Natural killer cell (primary cell): Measurements from ENCODE around the gene GCKR. TPM values are rescaled to one million over a fixed set of nuclear protein-coding genes. Genes with fewer than 3 reads are reported as not detected.

Experiments used
- ATAC-seq, 3 donors: fragments of 150-1000 bp in 2 of 3; fragments of 200-7000 bp in 1 of 3; cut with Tn5 transposase; 1 replicate in 1 of 3; 2 replicates in 2 of 3; pipeline ENCODE4 v1.10.0; 2021; ENCODE audit warnings: mild to moderate bottlenecking in 2 of 3, moderate library complexity in 2 of 3
- DNase-seq, 2 donors: peaks; one replicate each; pipeline versions ENCODE4 v3.0.0 to v3.0.0-alpha.2; 2013 to 2021; ENCODE audit warnings: mixed read lengths in 1 of 2
- H3K27ac ChIP-seq: one replicate; pipeline ENCODE4 v1.5.1; 2013; ENCODE audit warnings: mild to moderate bottlenecking, low read length
- H3K27me3 ChIP-seq: one replicate; pipeline ENCODE4 v1.6.1; 2013; ENCODE audit warnings: low read length; ENCODE audit not compliant: control insufficient read depth, insufficient read depth
- H3K36me3 ChIP-seq: one replicate; pipeline ENCODE4 v1.6.1; 2013; ENCODE audit warnings: low read length; ENCODE audit not compliant: control insufficient read depth, insufficient read depth
- H3K4me1 ChIP-seq: one replicate; pipeline ENCODE4 v1.6.1; 2013; ENCODE audit warnings: low read length; ENCODE audit not compliant: control insufficient read depth, insufficient read depth
- H3K4me3 ChIP-seq: one replicate; pipeline ENCODE4 v1.5.1; 2013; ENCODE audit warnings: low read length
- H3K9me3 ChIP-seq: one replicate; pipeline ENCODE4 v1.6.1; 2013; ENCODE audit warnings: low read length; ENCODE audit not compliant: control insufficient read depth, insufficient read depth
- H3K27ac Mint-ChIP-seq, 2 donors: one replicate each; pipeline ENCODE4 v1.8.0; 2022; ENCODE audit warnings: mild to moderate bottlenecking in 2 of 2, mixed read lengths in 2 of 2, moderate library complexity in 1 of 2
- H3K27me3 Mint-ChIP-seq, 2 donors: one replicate each; pipeline ENCODE4 v1.8.0; 2022; ENCODE audit warnings: low read depth in 2 of 2, mixed read lengths in 2 of 2
- H3K36me3 Mint-ChIP-seq: one replicate; pipeline ENCODE4 v1.8.0; 2022; ENCODE audit warnings: mixed read lengths
- H3K4me1 Mint-ChIP-seq, 2 donors: one replicate each; pipeline ENCODE4 v1.8.0; 2022; ENCODE audit warnings: mixed read lengths in 2 of 2
- H3K4me3 Mint-ChIP-seq: one replicate; pipeline ENCODE4 v1.8.0; 2022; ENCODE audit warnings: mild to moderate bottlenecking, moderate library complexity, mixed read lengths
- H3K9me3 Mint-ChIP-seq, 2 donors: one replicate each; pipeline ENCODE4 v1.8.0; 2022; ENCODE audit warnings: mixed read lengths in 2 of 2
- CTCF ChIP-seq: fragments of 200-600 bp; IDR thresholded peaks from one replicate; pipeline ENCODE4 v1.8.0; 2022; ENCODE audit warnings: antibody characterized with exemption
- WGBS: methylation state at CpG from one replicate; pipeline ENCODE4 v1.1.7; 2013; ENCODE audit warnings: missing lambda C conversion rate; ENCODE audit not compliant: insufficient coverage; 5-methylcytosine and 5-hydroxymethylcytosine counted together
- intact Hi-C: fragments of 100-400 bp; cut with micrococcal nuclease; formaldehyde crosslinking; loops from one replicate; pipeline ENCODE4 v1.14.2; 2022
- total RNA-seq, 4 donors: library from RNA; stranded (reverse); fragments of 120-200 nt in 1 of 4; gene quantifications; one replicate each; pipeline versions ENCODE4 v1.2.3 to v1.2.4, GENCODE V29; 2013 to 2022

GCKR gene
- total RNA-seq, 3 donors from 2014 or later (not counting 1 experiment from before 2014, with no cell fraction given) = not detected

- 84% methylated on average over 3 of the region's 4 CpGs for WGBS
- Mint-ChIP-seq H3K27ac (peak overlapping the region in 1 of 2 donors; percentile 13), H3K4me1 (peaks cover 23 to 27% of the 10 kb centered on the region in 2 donors), H3K27me3 (peaks cover 36 to 45% of the 10 kb centered on the region in 2 donors), H3K36me3 (no peaks in the 10 kb centered on the region), H3K9me3 (no peaks in the 10 kb centered on the region), H3K4me3 (no peak overlapping the region)
- TF ChIP-seq CTCF = no peak
- no peak for DNase-seq
- Histone ChIP-seq H3K9me3 (no peaks in the 10 kb centered on the region), H3K4me1 (peaks cover 25% of the 10 kb centered on the region), H3K27me3 (peaks cover 34% of the 10 kb centered on the region), H3K27ac (no peak overlapping the region), H3K4me3 (no peak overlapping the region), H3K36me3 (no peaks in the 10 kb centered on the region)
- intact Hi-C loops = no loop called here
- ATAC-seq = no peak
Observed at GRCh38 chr2:27492557-27492956, 4.1 kb upstream of the GCKR start.

GRCh38 chr2:27493948-27494283 lies 2.7 kb upstream of the GCKR start:
- Mint-ChIP-seq H3K27me3 (peaks cover 49 to 59% of the 10 kb centered on the region in 2 donors), H3K36me3 (no peaks in the 10 kb centered on the region), H3K9me3 (no peaks in the 10 kb centered on the region), H3K4me1 (peaks cover 21 to 23% of the 10 kb centered on the region in 2 donors), H3K4me3 (peak overlapping the region; percentile 45), H3K27ac (no peak overlapping the region)
- Histone ChIP-seq H3K27me3 (peaks cover 34% of the 10 kb centered on the region), H3K36me3 (no peaks in the 10 kb centered on the region), H3K27ac (no peak overlapping the region), H3K4me3 (no peak overlapping the region), H3K9me3 (no peaks in the 10 kb centered on the region), H3K4me1 (peaks cover 22% of the 10 kb centered on the region)
- TF ChIP-seq CTCF = no peak
- intact Hi-C loops = no loop called here
- DNase-seq = no peak
- ATAC-seq = no peak
- 99% methylated on average over 13 of the region's 13 CpGs for WGBS

- H3K27ac ChIP-seq = no peak overlapping the region
- TF ChIP-seq CTCF = no peak
- Mint-ChIP-seq H3K4me1 (peaks cover 16 to 18% of the 10 kb centered on the region in 2 donors), H3K36me3 (no peaks in the 10 kb centered on the region), H3K9me3 (no peaks in the 10 kb centered on the region), H3K27ac (no peak overlapping the region), H3K27me3 (peaks cover 52 to 64% of the 10 kb centered on the region in 2 donors), H3K4me3 (peak overlapping the region; percentile 45)
- H3K4me1 ChIP-seq = peaks cover 17% of the 10 kb centered on the region
- H3K27me3 ChIP-seq = peaks cover 34% of the 10 kb centered on the region
- ATAC-seq (no peak), DNase-seq (no peak)
- WGBS = 32% methylated on average over 35 of the region's 35 CpGs
- no peaks in the 10 kb centered on the region for H3K36me3 ChIP-seq
- no peaks in the 10 kb centered on the region for H3K9me3 ChIP-seq
- intact Hi-C loops = no loop called here
- no peak overlapping the region for H3K4me3 ChIP-seq
Observed at GRCh38 chr2:27494284-27494943, 2.2 kb upstream of the GCKR start.
